ENCODE data around the gene KIAA1217. TPM values are rescaled to one million over a fixed set of nuclear protein-coding genes. Genes with fewer than 3 reads are reported as not detected.

Gene KIAA1217
- total RNA-seq, 2 experiments from 2014 or later, result 0.67 to 1.3 TPM

- H3K27me3 Mint-ChIP-seq, result peaks cover 3% of the 10 kb centered on the region
- no peaks in the 10 kb centered on the region for H3K4me1 Mint-ChIP-seq (ENCODE audit: low read depth)
- no peak for TF ChIP-seq CTCF (IDR thresholded peaks at IDR 0.05)
- no peak overlapping the region for H3K27ac Mint-ChIP-seq
- ChIA-PET POLR2A (no interaction called here), CTCF (no interaction called here)
- intact Hi-C loops (cut with micrococcal nuclease), result no loop called here
- no peak for DNase-seq
- H3K36me3 Mint-ChIP-seq (ENCODE audit: low read depth), result no peaks in the 10 kb centered on the region
- H3K9me3 Mint-ChIP-seq, result peaks cover 1% of the 10 kb centered on the region
- ATAC-seq, result no peak
- no peak overlapping the region for H3K4me3 Mint-ChIP-seq
Observed at GRCh38 chr10:24315211-24315610, 106.3 kb downstream of the KIAA1217 start.

- H3K4me3 Mint-ChIP-seq, result no peak overlapping the region
- no peaks in the 10 kb centered on the region for H3K4me1 Mint-ChIP-seq (ENCODE audit: low read depth)
- no peaks in the 10 kb centered on the region for H3K36me3 Mint-ChIP-seq (ENCODE audit: low read depth)
- DNase-seq (no peak), ATAC-seq (no peak)
- H3K27me3 Mint-ChIP-seq, result peaks cover 3% of the 10 kb centered on the region
- TF ChIP-seq CTCF (IDR thresholded peaks at IDR 0.05), result no peak
- intact Hi-C loops (cut with micrococcal nuclease), result no loop called here
- CTCF ChIA-PET, result interaction anchor here (1.2 kb wide), 2 partner anchors 14 to 58 kb away, joined by 3 read pairs; no protein-coding TSS in a partner anchor
- peaks cover under 1% of the 10 kb centered on the region for H3K9me3 Mint-ChIP-seq
- POLR2A ChIA-PET, result no interaction called here
- H3K27ac Mint-ChIP-seq, result no peak overlapping the region
Observed at GRCh38 chr10:24318517-24318916, 109.6 kb downstream of the KIAA1217 start.

- H3K9me3 Mint-ChIP-seq, result no peaks in the 10 kb centered on the region
- ATAC-seq, result no peak
- CTCF ChIA-PET, result interaction anchor here (0.7 to 1.3 kb wide), 3 partner anchors 121 to 326 kb away, joined by 3 to 4 read pairs (median 3); no protein-coding TSS in a partner anchor
- H3K36me3 Mint-ChIP-seq (ENCODE audit: low read depth), result no peaks in the 10 kb centered on the region
- POLR2A ChIA-PET, result no interaction called here
- H3K27me3 Mint-ChIP-seq, result peaks cover 3% of the 10 kb centered on the region
- intact Hi-C loops (cut with micrococcal nuclease), result no loop called here
- no peak for TF ChIP-seq CTCF (IDR thresholded peaks at IDR 0.05)
- H3K27ac Mint-ChIP-seq, result no peak overlapping the region
- DNase-seq, result no peak
- H3K4me3 Mint-ChIP-seq, result no peak overlapping the region
- H3K4me1 Mint-ChIP-seq (ENCODE audit: low read depth), result no peaks in the 10 kb centered on the region
Observed at GRCh38 chr10:24320373-24320772, 111.4 kb downstream of the KIAA1217 start.

- POLR2A ChIA-PET, result no interaction called here
- no peak for TF ChIP-seq CTCF (IDR thresholded peaks at IDR 0.05)
Observed at GRCh38 chr10:24324651-24325050, 115.7 kb downstream of the KIAA1217 start.

GRCh38 chr10:24331457-24331856 is 122.5 kb downstream of the KIAA1217 start:
- intact Hi-C loops (cut with micrococcal nuclease), result no loop called here
- ATAC-seq, result no peak
- TF ChIP-seq CTCF (IDR thresholded peaks at IDR 0.05), result no peak
- ChIA-PET CTCF (no interaction called here), POLR2A (no interaction called here)
- Mint-ChIP-seq H3K27me3 (no peaks in the 10 kb centered on the region), H3K27ac (no peak overlapping the region), H3K9me3 (peaks cover 4% of the 10 kb centered on the region), H3K36me3 (ENCODE audit: low read depth) (no peaks in the 10 kb centered on the region), H3K4me1 (ENCODE audit: low read depth) (no peaks in the 10 kb centered on the region), H3K4me3 (no peak overlapping the region)
- DNase-seq, result no peak

More at GRCh38 chr10:24324651-24325050, 115.7 kb downstream of the KIAA1217 start:
- H3K4me3 Mint-ChIP-seq, result no peak overlapping the region
- ATAC-seq, result no peak
- intact Hi-C loops (cut with micrococcal nuclease), result no loop called here
- no peak for DNase-seq
- H3K27ac Mint-ChIP-seq, result no peak overlapping the region
- H3K4me1 Mint-ChIP-seq (ENCODE audit: low read depth), result no peaks in the 10 kb centered on the region
- H3K27me3 Mint-ChIP-seq, result no peaks in the 10 kb centered on the region
- peaks cover 4% of the 10 kb centered on the region for H3K9me3 Mint-ChIP-seq
- no peaks in the 10 kb centered on the region for H3K36me3 Mint-ChIP-seq (ENCODE audit: low read depth)
- CTCF ChIA-PET, result interaction anchor here (1.4 kb wide), 1 partner anchor 11 kb away, joined by 4 read pairs; no protein-coding TSS in a partner anchor
